ENCODE results near the gene HSPBAP1.
"Not testable (repeated sequence)": the region's sequence is repeated elsewhere in the genome, so short reads cannot be mapped to it uniquely, and the experiment has no call there.

HSPBAP1 gene

DNA sequence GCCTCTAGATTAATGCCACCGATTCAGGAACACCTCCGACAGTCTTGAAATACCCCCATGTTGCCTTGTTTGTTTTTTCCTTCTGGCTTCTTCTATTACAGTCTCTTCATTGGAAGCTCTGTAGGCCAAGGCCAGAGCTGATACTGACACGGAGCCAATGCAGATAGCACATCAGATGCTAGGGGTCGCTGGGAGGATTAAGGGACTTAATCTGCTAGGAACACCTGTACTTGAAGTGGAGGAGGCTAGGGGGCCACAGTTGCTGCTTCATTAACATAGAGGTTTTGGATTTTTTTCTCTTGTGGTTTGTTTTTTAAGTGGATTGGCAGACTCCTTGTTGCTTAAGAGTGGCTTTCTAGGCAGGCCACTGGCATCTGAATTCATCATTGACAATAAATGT is 63.4 kb downstream of the HSPBAP1 start:
- no peak for DNase-seq

DNA sequence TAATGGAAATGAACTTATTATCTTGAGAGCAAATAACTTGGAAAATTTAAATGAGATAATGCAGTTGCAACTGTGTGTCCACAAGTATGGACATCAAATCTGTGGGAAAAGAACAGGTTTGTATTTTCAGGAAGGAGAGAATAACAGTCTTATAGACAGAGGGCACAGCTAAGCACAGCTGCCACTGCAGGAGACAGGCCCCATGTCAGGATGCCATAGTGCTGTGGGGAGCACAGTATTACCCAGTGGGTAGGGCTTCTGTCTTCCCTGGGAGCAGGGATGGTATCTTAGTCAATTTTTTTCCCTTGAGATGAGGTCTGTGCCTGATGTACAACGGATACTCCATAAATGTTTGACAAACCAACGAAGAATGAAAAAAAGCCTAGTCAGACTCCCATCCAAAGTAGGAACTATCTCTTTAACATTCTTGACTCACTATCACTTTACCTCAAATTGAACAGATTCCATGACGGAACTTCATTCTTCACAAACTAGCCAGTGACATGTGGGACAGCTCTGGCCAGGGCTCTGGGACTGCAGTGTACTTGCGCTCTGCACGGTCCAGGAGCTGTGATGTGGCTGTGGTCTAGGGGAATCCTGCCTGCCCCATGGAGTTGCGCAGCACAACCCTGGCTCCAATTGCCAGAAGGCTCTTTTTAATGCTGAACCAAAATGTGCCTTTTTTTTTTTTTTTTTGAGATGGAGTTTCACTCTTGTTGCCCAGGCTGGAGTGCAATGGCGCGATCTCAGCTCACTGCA is 64.7 kb downstream of the HSPBAP1 start:
- DNase-seq: no peak

DNA sequence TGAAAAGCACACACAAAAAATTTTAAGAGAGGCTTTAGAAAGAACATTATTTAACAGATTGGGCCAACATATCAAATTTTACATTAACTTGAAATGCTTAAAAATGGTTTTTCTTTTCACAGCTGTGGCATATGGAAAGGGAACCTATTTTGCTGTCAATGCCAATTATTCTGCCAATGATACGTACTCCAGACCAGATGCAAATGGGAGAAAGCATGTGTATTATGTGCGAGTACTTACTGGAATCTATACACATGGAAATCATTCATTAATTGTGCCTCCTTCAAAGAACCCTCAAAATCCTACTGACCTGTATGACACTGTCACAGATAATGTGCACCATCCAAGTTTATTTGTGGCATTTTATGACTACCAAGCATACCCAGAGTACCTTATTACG is 65.4 kb downstream of the HSPBAP1 start:
- no peak for DNase-seq

DNA sequence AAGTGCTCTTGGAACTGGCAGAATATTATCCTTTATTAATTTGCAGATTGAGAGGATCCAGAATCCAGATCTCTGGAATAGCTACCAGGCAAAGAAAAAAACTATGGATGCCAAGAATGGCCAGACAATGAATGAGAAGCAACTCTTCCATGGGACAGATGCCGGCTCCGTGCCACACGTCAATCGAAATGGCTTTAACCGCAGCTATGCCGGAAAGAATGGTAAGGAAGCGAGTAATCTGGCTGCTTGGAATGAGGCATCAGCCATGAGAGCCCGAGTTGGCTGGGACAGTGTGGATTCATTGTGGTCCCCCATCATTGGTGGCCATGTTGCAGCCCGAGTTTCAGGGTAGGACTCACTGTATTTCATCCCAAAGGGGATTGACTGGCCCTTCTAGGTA is 65.9 kb downstream of the HSPBAP1 start:
- DNase-seq: no peak

DNA sequence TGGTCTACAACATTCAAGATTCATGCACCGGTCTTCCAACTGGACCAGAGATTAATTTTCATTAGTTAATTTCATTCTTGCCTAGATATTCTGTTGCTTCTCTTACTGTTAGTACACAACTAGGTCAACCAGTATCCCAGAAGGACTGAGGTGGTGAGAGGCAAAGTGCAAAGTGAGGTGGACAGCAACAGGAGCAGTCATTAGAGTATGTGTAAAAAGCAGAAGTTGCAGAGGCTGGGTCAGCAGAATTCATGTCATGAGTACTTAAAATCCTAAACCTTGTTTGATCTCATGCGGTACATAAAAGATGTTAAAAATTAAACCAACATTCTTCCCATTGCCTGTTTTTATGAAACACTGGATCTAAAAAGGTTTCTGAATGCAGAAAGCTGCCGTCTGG is 66.3 kb downstream of the HSPBAP1 start:
- no peak for DNase-seq

DNA sequence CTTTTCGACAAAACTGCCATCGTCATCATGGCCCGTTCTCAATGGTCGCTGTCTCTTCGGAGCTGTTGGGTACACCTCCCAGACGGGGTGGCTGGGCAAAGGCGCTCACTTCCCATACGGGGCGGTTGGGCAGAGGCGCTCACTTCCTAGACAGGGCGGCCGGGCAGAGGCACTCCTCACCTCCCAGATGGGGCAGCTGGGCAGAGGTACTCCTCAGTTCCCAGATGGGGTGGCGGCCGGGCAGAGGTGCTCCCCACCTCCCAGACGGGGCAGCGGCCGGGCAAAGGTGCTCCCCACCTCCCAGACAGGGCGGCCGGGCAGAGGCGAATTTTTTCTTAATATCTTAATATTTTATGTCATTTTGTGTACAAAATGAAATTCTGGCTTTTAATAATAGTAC is 68.5 kb downstream of the HSPBAP1 start:
- DNase-seq: no peak

DNA sequence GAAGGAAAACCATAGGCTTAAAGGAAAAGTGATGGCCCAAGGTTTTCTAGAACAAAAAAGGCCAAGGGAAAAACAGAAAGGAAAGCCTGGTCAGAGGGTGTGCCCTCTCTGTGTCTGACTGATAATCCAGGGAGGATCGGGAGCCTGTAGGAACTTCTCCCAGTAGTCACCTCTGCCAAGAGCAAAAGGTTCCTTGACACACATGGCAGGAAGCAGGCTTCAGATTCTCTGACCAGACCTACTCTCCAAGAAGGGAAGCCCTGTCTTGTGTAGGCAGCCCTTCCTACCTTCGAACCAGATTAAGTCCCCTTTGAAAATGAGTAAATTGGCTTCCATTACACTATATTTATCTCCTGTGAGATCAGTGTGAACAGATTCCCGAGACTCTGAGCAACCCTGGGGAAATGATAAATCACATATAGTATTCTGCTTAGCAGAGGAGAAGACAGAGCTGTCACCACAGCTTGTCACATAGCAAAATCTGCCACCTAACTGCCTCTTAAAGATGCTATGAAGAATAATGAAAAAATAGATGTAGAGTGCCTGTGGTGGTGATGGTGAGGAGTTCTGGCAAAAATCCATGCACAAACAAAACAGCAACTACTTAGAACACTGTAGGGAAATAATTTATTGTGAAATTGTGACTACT is 74.2 kb downstream of the HSPBAP1 start:
- DNase-seq: no peak

DNA sequence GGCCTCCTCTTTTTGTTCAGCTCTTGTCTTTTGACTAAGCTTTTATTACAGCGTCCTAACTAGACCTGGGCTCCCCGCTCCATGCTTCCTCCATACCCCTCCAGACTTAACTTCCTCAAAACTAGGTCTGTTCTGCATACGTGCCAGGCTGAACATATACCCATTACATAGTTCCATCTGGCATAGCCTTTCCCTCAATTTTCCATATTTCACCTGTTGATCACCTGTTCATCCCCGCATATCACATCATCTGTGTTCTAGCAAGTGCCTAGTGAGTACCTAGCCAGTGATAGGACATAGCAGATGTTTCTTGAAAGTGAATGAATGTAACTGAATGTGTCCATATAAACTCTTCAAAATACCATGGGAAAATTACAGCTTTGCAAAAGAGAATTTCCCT is 77.0 kb downstream of the HSPBAP1 start:
- DNase-seq: no peak

DNA sequence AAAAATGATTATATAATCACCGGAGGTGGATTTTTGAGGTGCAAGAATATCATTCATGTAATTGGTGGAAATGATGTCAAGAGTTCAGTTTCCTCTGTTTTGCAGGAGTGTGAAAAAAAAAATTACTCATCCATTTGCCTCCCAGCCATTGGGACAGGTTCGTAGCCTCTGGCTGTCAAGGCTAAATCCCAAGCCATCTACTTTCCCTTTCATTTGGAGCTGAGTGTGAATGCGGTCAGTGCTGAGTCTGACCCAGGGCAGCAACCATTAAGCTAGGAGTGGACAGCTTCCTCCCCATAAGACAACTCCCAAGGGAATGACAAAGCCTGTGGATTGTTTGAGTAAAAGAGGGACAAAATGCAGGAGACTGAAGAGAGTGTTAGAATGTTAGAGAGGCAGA is 79.4 kb downstream of the HSPBAP1 start:
- DNase-seq: no peak

DNA sequence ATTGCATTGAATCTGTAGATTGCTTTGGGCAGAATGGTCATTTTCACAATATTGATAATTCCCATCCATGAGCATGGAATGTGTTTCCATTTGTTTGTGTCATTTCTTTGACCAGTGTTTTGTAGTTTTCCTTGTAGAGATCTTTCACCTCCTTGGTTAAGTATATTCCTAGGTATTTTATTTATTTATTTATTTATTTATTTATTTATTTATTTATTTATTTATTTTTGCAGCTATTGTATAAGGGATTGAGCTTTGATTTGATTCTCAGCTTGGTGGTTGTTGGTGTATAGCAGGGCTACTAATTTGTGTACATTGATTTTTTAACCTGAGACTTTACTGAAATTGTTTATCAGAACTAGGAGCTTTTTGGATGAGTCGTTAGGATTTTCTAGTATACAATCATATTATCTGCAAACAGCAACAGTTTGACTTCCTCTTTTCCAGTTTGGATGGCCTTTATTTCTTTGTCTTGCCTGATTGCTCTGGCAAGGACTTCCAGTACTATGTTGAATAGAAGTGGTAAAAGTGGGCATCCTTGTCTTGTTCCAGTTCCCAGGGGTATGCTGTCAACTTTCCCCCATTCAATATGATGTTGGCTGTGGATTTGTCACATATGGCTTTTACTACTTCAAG is 82.9 kb downstream of the HSPBAP1 start:
- not testable (repeated sequence) for DNase-seq

DNA sequence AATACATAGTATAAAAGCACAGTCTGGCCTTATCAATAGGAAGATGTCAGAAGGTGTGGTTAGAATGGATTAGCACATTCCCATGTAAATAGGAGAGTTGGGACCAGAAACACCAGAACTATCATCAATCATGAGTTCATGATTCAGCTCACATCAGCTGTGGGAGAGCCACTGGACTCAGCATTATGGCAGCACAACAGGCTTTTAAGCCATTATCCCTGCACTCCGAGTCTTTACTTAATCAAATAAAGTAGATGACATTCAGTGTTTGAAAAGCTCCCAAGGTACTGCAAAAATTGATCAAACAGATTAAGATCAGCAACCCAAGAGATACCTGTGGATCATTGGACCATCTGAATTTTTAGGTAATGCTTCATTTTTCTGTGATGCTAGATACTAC is 88.3 kb downstream of the HSPBAP1 start:
- DNase-seq: no peak

DNA sequence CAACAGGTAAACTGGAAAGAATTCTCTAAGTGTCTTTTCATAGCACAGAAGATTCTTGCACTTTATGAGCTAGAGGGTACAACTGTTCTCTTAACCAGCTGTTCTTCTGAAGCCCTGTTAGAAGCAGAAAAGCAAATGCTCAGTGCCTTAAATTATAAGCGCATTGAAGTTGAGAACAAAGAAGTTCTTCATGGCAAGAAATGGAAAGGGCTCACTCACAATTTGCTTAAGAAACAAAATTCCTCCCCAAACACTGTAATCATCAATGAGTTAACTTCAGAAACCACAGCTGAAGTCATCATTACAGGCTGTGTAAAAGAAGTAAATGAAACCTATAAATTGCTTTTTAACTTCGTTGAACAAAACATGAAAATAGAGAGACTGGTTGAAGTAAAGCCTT is 93.4 kb downstream of the HSPBAP1 start:
- no peak for DNase-seq

DNA sequence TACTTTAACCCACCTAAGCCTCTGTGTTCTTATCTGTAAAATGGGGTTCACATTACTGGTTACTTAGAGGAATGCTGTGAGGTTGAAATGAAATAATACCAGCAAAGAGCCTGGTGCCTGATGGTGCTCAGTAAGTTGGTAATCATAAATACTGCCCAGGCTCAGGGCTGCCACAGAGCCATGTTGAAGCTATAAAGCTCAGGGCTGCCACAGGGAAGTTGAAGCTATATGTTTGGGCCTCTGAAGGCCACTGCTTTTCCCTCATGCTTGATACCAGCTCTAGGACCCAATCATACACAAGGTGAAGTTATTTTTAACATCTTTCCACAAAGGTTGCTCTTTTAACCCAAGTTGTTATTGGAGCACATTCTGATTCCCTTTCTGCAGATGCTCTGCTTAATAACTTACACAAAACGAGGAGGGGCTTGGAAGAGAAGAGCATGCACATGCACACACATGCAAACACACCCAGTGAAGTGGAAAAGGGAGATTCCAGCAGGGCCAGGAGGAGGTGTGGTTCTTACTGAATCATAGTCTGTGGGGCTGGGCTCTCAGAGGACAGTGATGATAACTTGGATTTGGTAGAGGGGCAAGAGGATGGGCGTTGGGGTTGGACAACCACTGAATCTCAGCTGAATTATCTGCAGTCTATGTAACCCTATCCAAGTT is 95.5 kb downstream of the HSPBAP1 start:
- no peak for DNase-seq

DNA sequence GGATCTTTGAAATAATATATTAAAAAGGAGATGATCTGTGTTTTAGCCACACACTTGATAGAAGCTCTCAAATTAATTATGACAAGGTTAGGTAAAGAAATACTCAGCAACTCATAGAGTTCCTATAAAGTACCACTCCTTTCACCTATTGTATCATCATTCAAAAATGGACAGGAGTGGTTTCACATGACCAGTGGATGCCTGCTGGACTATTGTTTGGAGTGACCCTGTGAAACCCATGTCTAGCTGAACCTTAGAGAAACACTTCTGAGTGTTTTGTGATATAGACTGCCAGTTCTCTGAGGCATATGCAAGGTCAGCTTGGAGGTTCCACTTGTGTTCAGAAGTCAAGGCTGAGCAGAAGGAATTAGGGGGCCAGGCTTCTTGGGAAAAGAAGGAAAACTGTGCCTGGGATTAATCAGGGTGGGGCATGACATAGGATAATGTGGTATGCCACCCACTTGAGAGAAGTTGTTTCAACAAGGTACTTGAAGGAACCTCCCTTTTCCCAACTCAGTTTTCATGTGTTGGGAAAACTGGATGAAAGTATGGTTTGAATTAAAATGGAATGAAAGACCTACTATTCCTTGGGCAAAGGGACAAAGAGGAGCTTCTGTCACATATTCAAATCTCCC is 97.6 kb downstream of the HSPBAP1 start:
- no peak for DNase-seq

DNA sequence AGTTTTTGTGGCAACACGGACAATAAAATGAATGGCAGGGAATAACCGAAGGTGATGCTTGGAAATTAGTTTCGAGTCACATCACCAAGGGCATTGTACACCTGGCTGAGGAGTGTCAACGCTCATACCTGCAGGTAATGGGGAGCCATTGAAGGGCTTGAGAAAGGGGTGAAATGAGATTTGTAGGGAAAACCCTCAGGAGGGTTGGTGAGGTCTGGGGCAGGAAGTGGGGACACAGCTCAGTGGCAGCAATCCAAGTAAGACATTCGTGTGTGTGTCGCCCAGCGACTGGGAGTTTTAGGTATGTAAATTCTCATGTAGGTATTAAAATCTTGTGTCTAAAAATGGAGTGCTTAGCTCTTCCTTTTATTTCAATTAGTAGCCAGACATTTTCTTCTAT is 98.7 kb downstream of the HSPBAP1 start:
- no peak for DNase-seq

DNA sequence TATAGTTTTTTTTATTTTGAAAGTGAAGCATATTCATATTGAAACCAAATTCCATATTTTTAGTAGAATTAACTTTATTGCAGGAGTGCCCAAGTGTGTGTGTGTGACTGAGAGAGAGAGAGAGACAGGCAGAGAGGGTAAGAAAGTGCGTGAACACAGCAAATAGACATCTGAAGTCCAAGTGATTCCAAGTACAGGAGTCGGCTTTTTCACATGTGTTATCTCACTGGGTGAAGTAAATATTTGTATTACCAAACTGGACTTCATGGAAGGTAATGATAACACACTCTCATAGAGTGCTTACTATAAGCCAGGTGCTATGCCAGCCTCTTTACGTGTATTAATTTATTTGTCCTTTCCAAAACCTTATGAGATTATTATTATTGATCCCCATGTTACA is 101.0 kb downstream of the HSPBAP1 start:
- no peak for DNase-seq

DNA sequence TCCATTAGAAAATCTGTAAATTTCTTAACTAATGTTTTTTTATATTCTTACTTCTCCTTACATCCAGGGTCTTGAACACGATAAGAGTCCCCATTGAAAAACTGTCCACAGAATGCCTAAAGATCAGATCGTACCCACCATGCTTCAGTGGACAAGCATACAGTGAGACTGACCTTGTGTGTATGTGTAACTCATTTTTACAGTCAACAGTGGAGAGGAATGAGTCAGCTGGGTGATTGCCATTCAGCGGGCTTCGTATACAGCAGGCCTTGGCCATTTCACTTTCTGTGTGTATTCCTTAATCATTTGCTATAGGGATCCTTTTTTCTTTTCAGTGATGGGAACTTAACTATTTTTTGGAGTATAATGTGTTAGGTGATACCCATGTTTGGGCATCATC is 102.4 kb downstream of the HSPBAP1 start:
- DNase-seq: no peak

DNA sequence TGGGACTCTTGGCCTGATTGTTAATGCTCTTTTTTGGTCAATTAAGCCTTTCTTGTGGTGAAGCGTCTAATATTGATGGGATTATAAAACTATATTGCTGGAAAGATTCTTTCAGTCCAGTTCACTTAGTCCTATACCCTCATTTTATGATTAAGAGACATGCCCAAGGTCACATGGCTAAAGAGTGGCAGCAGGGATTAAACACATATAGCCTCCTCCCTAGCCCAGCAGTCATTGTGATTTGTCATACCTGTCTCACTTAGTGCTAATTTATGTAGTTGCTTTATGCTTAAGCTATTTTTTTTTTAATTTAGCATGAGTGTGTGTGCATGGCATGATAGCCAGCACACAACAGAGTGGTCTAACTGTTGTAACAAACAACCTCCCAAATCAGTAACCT is 103.5 kb downstream of the HSPBAP1 start:
- DNase-seq: no peak

Data from stimulated activated CD4-positive, alpha-beta T cell treated with anti-CD3 and anti-CD28 coated beads, Interleukin-2, amount 100 ng/mL, for 48 hours (primary cell).